ENCODE data around the gene NDUFB3. TPM values are rescaled to one million over a fixed set of nuclear protein-coding genes. Genes with fewer than 3 reads are reported as not detected.

NDUFB3 gene
- total RNA-seq, 1 donor from 2014 or later, result 34.2 TPM

- intact Hi-C loops (cut with DNase I), result loop anchor here (1.0 kb wide), 1 partner anchor 9 kb away; no protein-coding TSS in a partner anchor
- peaks cover 22 to 64% of the 10 kb centered on the region in 2 donors for H3K4me1 ChIP-seq
Observed at GRCh38 chr2:201127570-201127969, 55.8 kb downstream of the NDUFB3 start.

GRCh38 chr2:201128033-201128432, 56.2 kb downstream of the NDUFB3 start:
- H3K27me3 ChIP-seq, result no peaks in the 10 kb centered on the region
- no peak overlapping the region for H3K4me3 ChIP-seq
- H3K4me1 ChIP-seq, result peaks cover 22 to 64% of the 10 kb centered on the region in 2 donors
- no peak for DNase-seq (ENCODE audit: low spot score in 2 of 2)
- peak overlapping the region; percentile 59 to 89 for H3K27ac ChIP-seq
- no peaks in the 10 kb centered on the region for H3K9me3 ChIP-seq
- intact Hi-C loops (cut with DNase I), result no loop called here
- no peak for TF ChIP-seq CTCF (IDR thresholded peaks at IDR 0.05)
- H3K36me3 ChIP-seq, result peaks cover 4 to 5% of the 10 kb centered on the region in 2 donors

More at GRCh38 chr2:201127570-201127969, 55.8 kb downstream of the NDUFB3 start:
- Histone ChIP-seq H3K4me3 (peak overlapping the region; percentile 6 to 47), H3K27me3 (no peaks in the 10 kb centered on the region), H3K9me3 (no peaks in the 10 kb centered on the region), H3K27ac (peak overlapping the region; percentile 59 to 89), H3K36me3 (no peaks in the 10 kb centered on the region)
- no peak for DNase-seq (ENCODE audit: low spot score in 2 of 2)
- TF ChIP-seq CTCF (IDR thresholded peaks at IDR 0.05), result no peak

GRCh38 chr2:201128933-201129505, 57.2 kb downstream of the NDUFB3 start:
- intact Hi-C loops (cut with DNase I), result no loop called here
- H3K4me1 ChIP-seq, result peaks cover 18 to 62% of the 10 kb centered on the region in 2 donors
- no peak for DNase-seq (ENCODE audit: low spot score in 2 of 2)
- no peak for TF ChIP-seq CTCF (IDR thresholded peaks at IDR 0.05)
- no peaks in the 10 kb centered on the region for H3K27me3 ChIP-seq
- peak overlapping the region; percentile 59 to 89 for H3K27ac ChIP-seq
- H3K36me3 ChIP-seq, result peaks cover 9 to 11% of the 10 kb centered on the region in 2 donors
- no peaks in the 10 kb centered on the region for H3K9me3 ChIP-seq
- H3K4me3 ChIP-seq, result peak overlapping the region; percentile 11 to 16

- peak overlapping the region; percentile 59 to 89 for H3K27ac ChIP-seq
Observed at GRCh38 chr2:201130524-201131186, 58.9 kb downstream of the NDUFB3 start.

GRCh38 chr2:201132518-201132917, 60.7 kb downstream of the NDUFB3 start:
- peaks cover 30 to 39% of the 10 kb centered on the region in 2 donors for H3K36me3 ChIP-seq
- no peak for TF ChIP-seq CTCF (IDR thresholded peaks at IDR 0.05)
- no peak overlapping the region for H3K4me3 ChIP-seq
- peaks cover 10 to 33% of the 10 kb centered on the region in 2 donors for H3K4me1 ChIP-seq
- no peaks in the 10 kb centered on the region for H3K9me3 ChIP-seq
- DNase-seq (ENCODE audit: low spot score in 2 of 2), result no peak
- H3K27ac ChIP-seq, result peak overlapping the region in 1 of 2 donors; percentile 89
- intact Hi-C loops (cut with DNase I), result no loop called here
- H3K27me3 ChIP-seq, result no peaks in the 10 kb centered on the region

More at GRCh38 chr2:201130524-201131186, 58.9 kb downstream of the NDUFB3 start:
- intact Hi-C loops (cut with DNase I), result no loop called here
- Histone ChIP-seq H3K36me3 (peaks cover 13 to 21% of the 10 kb centered on the region in 2 donors), H3K4me3 (peak overlapping the region in 1 of 2 donors; percentile 9), H3K9me3 (no peaks in the 10 kb centered on the region), H3K27me3 (no peaks in the 10 kb centered on the region), H3K4me1 (peaks cover 15 to 48% of the 10 kb centered on the region in 2 donors)
- no peak for TF ChIP-seq CTCF (IDR thresholded peaks at IDR 0.05)
- no peak for DNase-seq (ENCODE audit: low spot score in 2 of 2)

Other genes starting within 250 kb of the NDUFB3 start
- 43.5 TPM for gene CLK1, start 207.3 kb upstream of the NDUFB3 start, total RNA-seq
- gene PPIL3, start 182.9 kb upstream of the NDUFB3 start, total RNA-seq, result 0.64 TPM
- gene NIF3L1, start 182.6 kb upstream of the NDUFB3 start, total RNA-seq, result 55.3 TPM
- gene ORC2, start 108.3 kb upstream of the NDUFB3 start, total RNA-seq, result 5.2 TPM
- 2.1 TPM for gene HYCC2, start 330 bp upstream of the NDUFB3 start, total RNA-seq
- 112 TPM for gene CFLAR, start 44.2 kb downstream of the NDUFB3 start, total RNA-seq
- gene CASP10, start 111.1 kb downstream of the NDUFB3 start, total RNA-seq, result 7.8 TPM
- gene CASP8, start 188.5 kb downstream of the NDUFB3 start, total RNA-seq, result 15.2 TPM

All from ascending aorta (tissue), 2 donors.